ENCODE data around the gene FAM117B.

FAM117B gene

GRCh38 chr2:202599911-202600310 lies 34.9 kb upstream of the FAM117B start:
- no peak overlapping the region for H3K4me3 ChIP-seq (ENCODE audit: low read depth, low read length)
- no peaks in the 10 kb centered on the region for H3K9me3 ChIP-seq (ENCODE audit: severe bottlenecking)
- no peak for TF ChIP-seq CTCF (IDR thresholded peaks at IDR 0.05; ENCODE audit: low read depth, low read length)
- DNase-seq: no peak
- H3K27ac ChIP-seq: no peak overlapping the region
- H3K36me3 ChIP-seq: no peaks in the 10 kb centered on the region
- H3K27me3 ChIP-seq (ENCODE audit: insufficient read depth, low read depth, severe bottlenecking): no peaks in the 10 kb centered on the region

- DNase-seq: no peak
- no peaks in the 10 kb centered on the region for H3K9me3 ChIP-seq (ENCODE audit: severe bottlenecking)
- no peak overlapping the region for H3K4me3 ChIP-seq (ENCODE audit: low read depth, low read length)
- no peak for TF ChIP-seq CTCF (IDR thresholded peaks at IDR 0.05; ENCODE audit: low read depth, low read length)
- H3K36me3 ChIP-seq: no peaks in the 10 kb centered on the region
- H3K27me3 ChIP-seq (ENCODE audit: insufficient read depth, low read depth, severe bottlenecking): no peaks in the 10 kb centered on the region
- no peak overlapping the region for H3K27ac ChIP-seq
Observed at GRCh38 chr2:202604699-202605098, 30.1 kb upstream of the FAM117B start.

- Histone ChIP-seq H3K9me3 (ENCODE audit: severe bottlenecking) (no peaks in the 10 kb centered on the region), H3K4me3 (ENCODE audit: low read depth, low read length) (no peak overlapping the region), H3K36me3 (no peaks in the 10 kb centered on the region), H3K27ac (no peak overlapping the region), H3K27me3 (ENCODE audit: insufficient read depth, low read depth, severe bottlenecking) (no peaks in the 10 kb centered on the region)
- DNase-seq: no peak
- TF ChIP-seq CTCF (IDR thresholded peaks at IDR 0.05; ENCODE audit: low read depth, low read length): no peak
Observed at GRCh38 chr2:202605174-202605573, 29.6 kb upstream of the FAM117B start.

- Histone ChIP-seq H3K27me3 (ENCODE audit: insufficient read depth, low read depth, severe bottlenecking) (no peaks in the 10 kb centered on the region), H3K27ac (no peak overlapping the region), H3K36me3 (no peaks in the 10 kb centered on the region), H3K9me3 (ENCODE audit: severe bottlenecking) (no peaks in the 10 kb centered on the region), H3K4me3 (ENCODE audit: low read depth, low read length) (no peak overlapping the region)
- TF ChIP-seq CTCF (IDR thresholded peaks at IDR 0.05; ENCODE audit: low read depth, low read length): no peak
- DNase-seq: no peak
Observed at GRCh38 chr2:202608142-202608852, 26.5 kb upstream of the FAM117B start.

GRCh38 chr2:202609381-202610145 lies 25.2 kb upstream of the FAM117B start:
- Histone ChIP-seq H3K9me3 (ENCODE audit: severe bottlenecking) (no peaks in the 10 kb centered on the region), H3K27ac (no peak overlapping the region), H3K4me3 (ENCODE audit: low read depth, low read length) (no peak overlapping the region), H3K27me3 (ENCODE audit: insufficient read depth, low read depth, severe bottlenecking) (no peaks in the 10 kb centered on the region), H3K36me3 (no peaks in the 10 kb centered on the region)
- no peak for TF ChIP-seq CTCF (IDR thresholded peaks at IDR 0.05; ENCODE audit: low read depth, low read length)
- DNase-seq: no peak
